Measurements from ENCODE around the gene SLC25A44.

- TF ChIP-seq POLR2AphosphoS5 (IDR thresholded peaks at IDR 0.05) (no peak), CTCF (IDR thresholded peaks at IDR 0.05) (no peak)
Measured at GRCh38 chr1:156160743-156161171, 33.1 kb upstream of the SLC25A44 start.
